Natural killer cell (primary cell): ENCODE data around the gene ZW10. TPM values are rescaled to one million over a fixed set of nuclear protein-coding genes. Genes with fewer than 3 reads are reported as not detected.

Experiments used
- ATAC-seq, 3 donors: fragments of 150-1000 bp in 2 of 3; fragments of 200-7000 bp in 1 of 3; cut with Tn5 transposase; 1 replicate in 1 of 3; 2 replicates in 2 of 3; pipeline ENCODE4 v1.10.0; 2021; ENCODE audit warnings: mild to moderate bottlenecking in 2 of 3, moderate library complexity in 2 of 3
- DNase-seq, 2 donors: peaks; one replicate each; pipeline versions ENCODE4 v3.0.0 to v3.0.0-alpha.2; 2013 to 2021; ENCODE audit warnings: mixed read lengths in 1 of 2
- H3K27ac ChIP-seq: one replicate; pipeline ENCODE4 v1.5.1; 2013; ENCODE audit warnings: mild to moderate bottlenecking, low read length
- H3K27me3 ChIP-seq: one replicate; pipeline ENCODE4 v1.6.1; 2013; ENCODE audit warnings: low read length; ENCODE audit not compliant: control insufficient read depth, insufficient read depth
- H3K36me3 ChIP-seq: one replicate; pipeline ENCODE4 v1.6.1; 2013; ENCODE audit warnings: low read length; ENCODE audit not compliant: control insufficient read depth, insufficient read depth
- H3K4me1 ChIP-seq: one replicate; pipeline ENCODE4 v1.6.1; 2013; ENCODE audit warnings: low read length; ENCODE audit not compliant: control insufficient read depth, insufficient read depth
- H3K4me3 ChIP-seq: one replicate; pipeline ENCODE4 v1.5.1; 2013; ENCODE audit warnings: low read length
- H3K9me3 ChIP-seq: one replicate; pipeline ENCODE4 v1.6.1; 2013; ENCODE audit warnings: low read length; ENCODE audit not compliant: control insufficient read depth, insufficient read depth
- H3K27ac Mint-ChIP-seq, 2 donors: one replicate each; pipeline ENCODE4 v1.8.0; 2022; ENCODE audit warnings: mild to moderate bottlenecking in 2 of 2, mixed read lengths in 2 of 2, moderate library complexity in 1 of 2
- H3K27me3 Mint-ChIP-seq, 2 donors: one replicate each; pipeline ENCODE4 v1.8.0; 2022; ENCODE audit warnings: low read depth in 2 of 2, mixed read lengths in 2 of 2
- H3K36me3 Mint-ChIP-seq: one replicate; pipeline ENCODE4 v1.8.0; 2022; ENCODE audit warnings: mixed read lengths
- H3K4me1 Mint-ChIP-seq, 2 donors: one replicate each; pipeline ENCODE4 v1.8.0; 2022; ENCODE audit warnings: mixed read lengths in 2 of 2
- H3K4me3 Mint-ChIP-seq: one replicate; pipeline ENCODE4 v1.8.0; 2022; ENCODE audit warnings: mild to moderate bottlenecking, moderate library complexity, mixed read lengths
- H3K9me3 Mint-ChIP-seq, 2 donors: one replicate each; pipeline ENCODE4 v1.8.0; 2022; ENCODE audit warnings: mixed read lengths in 2 of 2
- WGBS: methylation state at CpG from one replicate; pipeline ENCODE4 v1.1.7; 2013; ENCODE audit warnings: missing lambda C conversion rate; ENCODE audit not compliant: insufficient coverage; 5-methylcytosine and 5-hydroxymethylcytosine counted together
- intact Hi-C: fragments of 100-400 bp; cut with micrococcal nuclease; formaldehyde crosslinking; loops from one replicate; pipeline ENCODE4 v1.14.2; 2022
- total RNA-seq, 4 donors: library from RNA; stranded (reverse); fragments of 120-200 nt in 1 of 4; gene quantifications; one replicate each; pipeline versions ENCODE4 v1.2.3 to v1.2.4, GENCODE V29; 2013 to 2022
- TF ChIP-seq, protein P1 (sequence below): fragments of 200-600 bp; IDR thresholded peaks from one replicate; pipeline ENCODE4 v1.8.0; 2022; ENCODE audit warnings: antibody characterized with exemption

ZW10 gene
- total RNA-seq, 3 donors from 2014 or later (not counting 1 experiment from before 2014, with no cell fraction given), result 5.8 to 9.6 (median 6.6) TPM

DNA sequence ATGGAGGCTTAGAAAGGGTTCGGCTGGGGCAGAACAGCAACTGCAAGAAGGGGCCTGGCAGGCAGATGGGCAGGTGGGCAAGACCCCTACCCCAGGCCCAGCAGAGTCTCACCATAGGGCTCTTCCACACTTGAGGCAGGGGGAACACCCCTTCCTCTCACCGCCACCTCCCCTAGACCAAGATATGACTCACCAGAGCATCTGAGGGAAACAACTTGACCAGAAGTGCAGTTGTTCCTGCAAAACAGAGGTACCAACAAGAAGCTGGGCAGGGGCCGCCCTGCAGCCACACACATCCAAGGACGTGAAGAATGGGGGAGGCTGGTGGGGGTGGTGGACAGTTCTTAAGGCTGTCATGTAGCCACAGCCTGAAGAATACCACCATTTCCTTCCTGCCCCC lies 78.3 kb downstream of the ZW10 start:
- Histone ChIP-seq H3K27me3 (no peaks in the 10 kb centered on the region), H3K27ac (no peak overlapping the region), H3K4me3 (no peak overlapping the region), H3K4me1 (no peaks in the 10 kb centered on the region), H3K36me3 (no peaks in the 10 kb centered on the region), H3K9me3 (no peaks in the 10 kb centered on the region)
- DNase-seq, result no peak
- H3K4me3 Mint-ChIP-seq, result no peak overlapping the region
- no peak overlapping the region for H3K27ac Mint-ChIP-seq
- H3K9me3 Mint-ChIP-seq, result no peaks in the 10 kb centered on the region
- intact Hi-C loops, result no loop called here
- no peak for ATAC-seq
- TF ChIP-seq, protein P1, sequence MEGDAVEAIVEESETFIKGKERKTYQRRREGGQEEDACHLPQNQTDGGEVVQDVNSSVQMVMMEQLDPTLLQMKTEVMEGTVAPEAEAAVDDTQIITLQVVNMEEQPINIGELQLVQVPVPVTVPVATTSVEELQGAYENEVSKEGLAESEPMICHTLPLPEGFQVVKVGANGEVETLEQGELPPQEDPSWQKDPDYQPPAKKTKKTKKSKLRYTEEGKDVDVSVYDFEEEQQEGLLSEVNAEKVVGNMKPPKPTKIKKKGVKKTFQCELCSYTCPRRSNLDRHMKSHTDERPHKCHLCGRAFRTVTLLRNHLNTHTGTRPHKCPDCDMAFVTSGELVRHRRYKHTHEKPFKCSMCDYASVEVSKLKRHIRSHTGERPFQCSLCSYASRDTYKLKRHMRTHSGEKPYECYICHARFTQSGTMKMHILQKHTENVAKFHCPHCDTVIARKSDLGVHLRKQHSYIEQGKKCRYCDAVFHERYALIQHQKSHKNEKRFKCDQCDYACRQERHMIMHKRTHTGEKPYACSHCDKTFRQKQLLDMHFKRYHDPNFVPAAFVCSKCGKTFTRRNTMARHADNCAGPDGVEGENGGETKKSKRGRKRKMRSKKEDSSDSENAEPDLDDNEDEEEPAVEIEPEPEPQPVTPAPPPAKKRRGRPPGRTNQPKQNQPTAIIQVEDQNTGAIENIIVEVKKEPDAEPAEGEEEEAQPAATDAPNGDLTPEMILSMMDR, result no peak
- no peaks in the 10 kb centered on the region for H3K4me1 Mint-ChIP-seq
- 91% methylated on average over 3 of the region's 4 CpGs for WGBS
- no peaks in the 10 kb centered on the region for H3K36me3 Mint-ChIP-seq
- H3K27me3 Mint-ChIP-seq, result no peaks in the 10 kb centered on the region

DNA sequence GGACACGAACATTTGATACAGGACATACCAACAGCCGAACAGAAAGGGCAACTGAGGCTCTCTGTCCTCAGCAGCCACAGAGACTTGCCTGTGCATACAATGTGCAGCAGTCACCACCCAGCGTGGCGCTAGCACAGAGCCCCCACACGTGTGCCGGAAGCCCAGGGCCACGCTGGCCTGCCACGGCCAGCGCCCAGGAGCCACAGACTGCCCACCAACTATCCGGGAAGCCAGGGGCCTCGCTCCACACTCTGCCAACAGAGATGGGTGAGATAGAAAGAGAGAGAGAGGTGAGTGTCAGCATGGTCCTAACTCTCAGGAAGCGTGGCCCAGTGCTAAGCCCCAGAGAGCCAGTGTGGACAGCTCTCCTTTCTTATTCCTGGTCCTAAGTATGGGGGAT lies 79.1 kb downstream of the ZW10 start:
- no peaks in the 10 kb centered on the region for H3K9me3 ChIP-seq
- H3K4me1 ChIP-seq, result no peaks in the 10 kb centered on the region
- Mint-ChIP-seq H3K4me3 (no peak overlapping the region), H3K9me3 (no peaks in the 10 kb centered on the region), H3K4me1 (no peaks in the 10 kb centered on the region), H3K36me3 (no peaks in the 10 kb centered on the region), H3K27me3 (no peaks in the 10 kb centered on the region), H3K27ac (no peak overlapping the region)
- H3K4me3 ChIP-seq, result no peak overlapping the region
- no peak overlapping the region for H3K27ac ChIP-seq
- intact Hi-C loops, result no loop called here
- whole genome bisulfite sequencing, result 93% methylated on average over 12 of the region's 12 CpGs
- TF ChIP-seq, protein P1, result no peak
- H3K36me3 ChIP-seq, result no peaks in the 10 kb centered on the region
- no peaks in the 10 kb centered on the region for H3K27me3 ChIP-seq
- no peak for DNase-seq
- no peak for ATAC-seq

DNA sequence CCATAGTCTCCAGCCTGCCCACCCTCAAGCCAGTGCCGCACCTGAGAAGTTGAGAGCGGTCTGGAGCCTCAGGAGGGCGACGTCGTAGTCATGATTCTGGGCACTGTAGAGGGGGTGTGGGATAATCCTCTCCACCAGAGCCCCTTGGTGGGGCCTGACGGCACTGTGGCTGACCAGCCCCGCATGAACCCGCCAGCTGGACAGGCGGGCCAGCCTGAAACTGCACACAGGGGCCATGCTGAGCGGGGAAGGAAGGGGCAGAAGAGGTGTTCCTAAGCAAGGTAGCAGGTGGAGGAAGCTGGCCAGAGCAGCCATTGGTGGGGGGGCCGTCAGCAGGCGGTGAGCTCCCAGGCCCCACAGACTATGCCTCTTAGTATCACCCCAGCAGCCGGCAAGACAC lies 80.5 kb downstream of the ZW10 start:
- 94% methylated on average over 11 of the region's 13 CpGs for WGBS
- no peaks in the 10 kb centered on the region for H3K36me3 ChIP-seq
- no peaks in the 10 kb centered on the region for H3K27me3 ChIP-seq
- Mint-ChIP-seq H3K4me1 (no peaks in the 10 kb centered on the region), H3K36me3 (no peaks in the 10 kb centered on the region), H3K27me3 (no peaks in the 10 kb centered on the region), H3K27ac (no peak overlapping the region), H3K4me3 (no peak overlapping the region), H3K9me3 (no peaks in the 10 kb centered on the region)
- no peak overlapping the region for H3K4me3 ChIP-seq
- intact Hi-C loops, result no loop called here
- TF ChIP-seq, protein P1, result no peak
- H3K9me3 ChIP-seq, result no peaks in the 10 kb centered on the region
- ATAC-seq (no peak), DNase-seq (no peak)
- no peaks in the 10 kb centered on the region for H3K4me1 ChIP-seq
- no peak overlapping the region for H3K27ac ChIP-seq
